PC-3 (cell line): Measurements from ENCODE around the gene TRABD2B.

Source experiments
- CTCF ChIP-seq: fragments of 300-600 bp; sonication (generic); conservative IDR thresholded peaks from 2 replicates; pipeline ENCODE4 v1.5.1; 2017; ENCODE audit warnings: antibody characterized with exemption, low read depth, mild to moderate bottlenecking, low read length
- EZH2 ChIP-seq: fragments of 300-600 bp; sonication (generic); IDR thresholded peaks from one replicate; pipeline ENCODE4 v1.6.1; 2017; ENCODE audit warnings: antibody characterized with exemption, mild to moderate bottlenecking, low read length; ENCODE audit not compliant: unreplicated experiment
- EZH2phosphoT487 ChIP-seq: fragments of 300-600 bp; sonication (generic); IDR thresholded peaks from 2 replicates; pipeline ENCODE4 v1.6.1; 2018; ENCODE audit warnings: mild to moderate bottlenecking, antibody characterized with exemption, low read length, borderline replicate concordance

- TF ChIP-seq CTCF: no peak
- no peak for TF ChIP-seq EZH2phosphoT487
- no peak for TF ChIP-seq EZH2
Measured at GRCh38 chr1:47849591-47850261, 147.5 kb downstream of the TRABD2B start.
